Skeletal muscle satellite cell (primary cell): ENCODE data around the gene METTL25B.
"Not testable (repeated sequence)": the region's sequence is repeated elsewhere in the genome, so short reads cannot be mapped to it uniquely, and the experiment has no call there.

Experiments
- H3K27me3 ChIP-seq: 2 replicates; pipeline ENCODE4 v1.7.0; 2013; ENCODE audit warnings: low read length; ENCODE audit not compliant: control insufficient read depth, insufficient read depth
- H3K36me3 ChIP-seq: 2 replicates; pipeline ENCODE4 v1.7.0; 2013; ENCODE audit warnings: mild to moderate bottlenecking, control low read depth, low read length; ENCODE audit not compliant: insufficient read depth
- H3K4me1 ChIP-seq: 2 replicates; pipeline ENCODE4 v1.7.0; 2013; ENCODE audit warnings: low read length; ENCODE audit not compliant: control insufficient read depth, insufficient read depth
- H3K4me2 ChIP-seq: 2 replicates; pipeline ENCODE4 v1.7.0; 2013; ENCODE audit warnings: mild to moderate bottlenecking, low read length
- H3K4me3 ChIP-seq: 2 replicates; pipeline ENCODE4 v1.7.0; 2013; ENCODE audit warnings: low read length
- H3K9ac ChIP-seq: 2 replicates; pipeline ENCODE4 v1.7.0; 2013; ENCODE audit warnings: mild to moderate bottlenecking, low read depth, low read length, moderate library complexity
- H3K9me3 ChIP-seq: replicated peaks from 2 replicates; pipeline ENCODE4 v1.7.0; 2013; ENCODE audit warnings: mild to moderate bottlenecking, control low read depth, low read length

Gene METTL25B

GRCh38 chr1:156754219-156754618, 25.9 kb downstream of the METTL25B start:
- no peak overlapping the region for H3K9ac ChIP-seq
- no peak overlapping the region for H3K4me2 ChIP-seq
- no peaks in the 10 kb centered on the region for H3K27me3 ChIP-seq
- H3K4me3 ChIP-seq: no peak overlapping the region
- peaks cover 18% of the 10 kb centered on the region for H3K4me1 ChIP-seq
- H3K9me3 ChIP-seq: no peaks in the 10 kb centered on the region
- H3K36me3 ChIP-seq: peaks cover 3% of the 10 kb centered on the region

- H3K9me3 ChIP-seq: no peaks in the 10 kb centered on the region
- no peaks in the 10 kb centered on the region for H3K36me3 ChIP-seq
- peaks cover 10% of the 10 kb centered on the region for H3K4me1 ChIP-seq
- no peak overlapping the region for H3K4me3 ChIP-seq
- no peak overlapping the region for H3K9ac ChIP-seq
- H3K27me3 ChIP-seq: no peaks in the 10 kb centered on the region
- no peak overlapping the region for H3K4me2 ChIP-seq
Observed at GRCh38 chr1:156755527-156755950, 27.3 kb downstream of the METTL25B start.

GRCh38 chr1:156756355-156756754, 28.1 kb downstream of the METTL25B start:
- H3K4me2 ChIP-seq: no peak overlapping the region
- no peaks in the 10 kb centered on the region for H3K27me3 ChIP-seq
- H3K9me3 ChIP-seq: no peaks in the 10 kb centered on the region
- H3K4me1 ChIP-seq: peaks cover 10% of the 10 kb centered on the region
- no peaks in the 10 kb centered on the region for H3K36me3 ChIP-seq
- no peak overlapping the region for H3K9ac ChIP-seq
- H3K4me3 ChIP-seq: no peak overlapping the region

GRCh38 chr1:156757572-156758253, 29.4 kb downstream of the METTL25B start:
- not testable (repeated sequence) for H3K4me3 ChIP-seq, H3K27me3 ChIP-seq, H3K36me3 ChIP-seq, H3K9ac ChIP-seq, H3K9me3 ChIP-seq, H3K4me1 ChIP-seq, H3K4me2 ChIP-seq

GRCh38 chr1:156760092-156760795, 32.0 kb downstream of the METTL25B start:
- Histone ChIP-seq H3K4me2 (no peak overlapping the region), H3K9ac (no peak overlapping the region), H3K4me3 (no peak overlapping the region), H3K27me3 (no peaks in the 10 kb centered on the region), H3K36me3 (no peaks in the 10 kb centered on the region), H3K9me3 (no peaks in the 10 kb centered on the region), H3K4me1 (no peaks in the 10 kb centered on the region)

GRCh38 chr1:156760796-156761104, 32.5 kb downstream of the METTL25B start:
- Histone ChIP-seq H3K9ac (no peak overlapping the region), H3K4me1 (peaks cover 2% of the 10 kb centered on the region), H3K9me3 (no peaks in the 10 kb centered on the region), H3K4me2 (no peak overlapping the region), H3K36me3 (no peaks in the 10 kb centered on the region), H3K4me3 (no peak overlapping the region), H3K27me3 (no peaks in the 10 kb centered on the region)

- not testable (repeated sequence) for H3K9me3 ChIP-seq, H3K4me3 ChIP-seq, H3K9ac ChIP-seq, H3K36me3 ChIP-seq, H3K4me2 ChIP-seq, H3K27me3 ChIP-seq
- H3K4me1 ChIP-seq: peaks cover 19% of the 10 kb centered on the region
Observed at GRCh38 chr1:156765136-156765535, 36.9 kb downstream of the METTL25B start.

- peaks cover 19% of the 10 kb centered on the region for H3K4me1 ChIP-seq
- H3K4me2 ChIP-seq: peak overlapping the region; percentile 97
- H3K27me3 ChIP-seq: no peaks in the 10 kb centered on the region
- H3K36me3 ChIP-seq: peaks cover 3% of the 10 kb centered on the region
- H3K4me3 ChIP-seq: peak overlapping the region; percentile 79
- no peaks in the 10 kb centered on the region for H3K9me3 ChIP-seq
- H3K9ac ChIP-seq: peak overlapping the region; percentile 86
Observed at GRCh38 chr1:156765666-156766065, 37.4 kb downstream of the METTL25B start.

- H3K4me3 ChIP-seq: peak overlapping the region; percentile 79
- peaks cover 19% of the 10 kb centered on the region for H3K4me1 ChIP-seq
- H3K9me3 ChIP-seq: no peaks in the 10 kb centered on the region
- H3K36me3 ChIP-seq: peaks cover 11% of the 10 kb centered on the region
- H3K9ac ChIP-seq: peak overlapping the region; percentile 86
- H3K4me2 ChIP-seq: peak overlapping the region; percentile 97
- no peaks in the 10 kb centered on the region for H3K27me3 ChIP-seq
Observed at GRCh38 chr1:156766298-156767100, 38.2 kb downstream of the METTL25B start.

- H3K4me2 ChIP-seq: peak within 1 kb of the TSS; percentile 97
Observed at GRCh38 chr1:156767101-156767878, 39.0 kb downstream of the METTL25B start, which contains the start of gene PRCC. Gene PRCC, plus strand, starts transcription at chr1:156767535. Its CDS starts 237 bp downstream, at chr1:156767772.

More at GRCh38 chr1:156767101-156767878, 39.0 kb downstream of the METTL25B start, which contains the start of gene PRCC:
- Histone ChIP-seq H3K27me3 (no peaks in the 10 kb centered on the region), H3K4me1 (peaks cover 19% of the 10 kb centered on the region), H3K9ac (peak within 1 kb of the TSS; percentile 94), H3K4me3 (peak within 1 kb of the TSS; percentile 83), H3K36me3 (peaks cover 11% of the 10 kb centered on the region), H3K9me3 (no peaks in the 10 kb centered on the region)
